ENCODE measurements around the gene ZNF362.

GRCh38 chr1:33234131-33234530 lies 22.2 kb upstream of the ZNF362 start:
- TF ChIP-seq RAD21 (IDR thresholded peaks at IDR 0.05; ENCODE audit: low read depth), result no peak
- no peak for TF ChIP-seq CEBPB (IDR thresholded peaks at IDR 0.05; ENCODE audit: low read depth)
- TF ChIP-seq POLR2A (IDR thresholded peaks at IDR 0.05; ENCODE audit: borderline replicate concordance, extremely low read depth, insufficient read depth, insufficient read length), result no peak
- TF ChIP-seq, protein P1, sequence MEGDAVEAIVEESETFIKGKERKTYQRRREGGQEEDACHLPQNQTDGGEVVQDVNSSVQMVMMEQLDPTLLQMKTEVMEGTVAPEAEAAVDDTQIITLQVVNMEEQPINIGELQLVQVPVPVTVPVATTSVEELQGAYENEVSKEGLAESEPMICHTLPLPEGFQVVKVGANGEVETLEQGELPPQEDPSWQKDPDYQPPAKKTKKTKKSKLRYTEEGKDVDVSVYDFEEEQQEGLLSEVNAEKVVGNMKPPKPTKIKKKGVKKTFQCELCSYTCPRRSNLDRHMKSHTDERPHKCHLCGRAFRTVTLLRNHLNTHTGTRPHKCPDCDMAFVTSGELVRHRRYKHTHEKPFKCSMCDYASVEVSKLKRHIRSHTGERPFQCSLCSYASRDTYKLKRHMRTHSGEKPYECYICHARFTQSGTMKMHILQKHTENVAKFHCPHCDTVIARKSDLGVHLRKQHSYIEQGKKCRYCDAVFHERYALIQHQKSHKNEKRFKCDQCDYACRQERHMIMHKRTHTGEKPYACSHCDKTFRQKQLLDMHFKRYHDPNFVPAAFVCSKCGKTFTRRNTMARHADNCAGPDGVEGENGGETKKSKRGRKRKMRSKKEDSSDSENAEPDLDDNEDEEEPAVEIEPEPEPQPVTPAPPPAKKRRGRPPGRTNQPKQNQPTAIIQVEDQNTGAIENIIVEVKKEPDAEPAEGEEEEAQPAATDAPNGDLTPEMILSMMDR (IDR thresholded peaks at IDR 0.05 in 2 of 3, conservative IDR thresholded peaks at IDR 0.05 in 1 of 3; ENCODE audit: borderline replicate concordance in 1 of 3, insufficient read depth in 1 of 3, low read depth in 2 of 3, low read length in 2 of 3), result no peak
- no peak for TF ChIP-seq ZNF274 (IDR thresholded peaks at IDR 0.05; ENCODE audit: low read depth, low read length)
- TF ChIP-seq EZH2 (IDR thresholded peaks at IDR 0.05), result no peak
- TF ChIP-seq MAX (IDR thresholded peaks at IDR 0.05), result no peak
- no peak for TF ChIP-seq SIN3A (IDR thresholded peaks at IDR 0.05; ENCODE audit: low read depth)

All from HCT116 (cell line).